H1 (cell line): ENCODE measurements around the gene SAMMSON. TPM values are rescaled to one million over a fixed set of nuclear protein-coding genes. Genes with fewer than 3 reads are reported as not detected.

Experiments used
- CTCF ChIA-PET: fragments of 300-600 bp; sonication (Branson Sonifier 250); formaldehyde crosslinking; loops from one replicate; lab custom pipeline; 2021; ENCODE audit not compliant: partially characterized antibody; lab: Charles Lee
- POLR2A ChIA-PET: fragments of 300-600 bp; sonication (Branson Sonifier 250); formaldehyde crosslinking; loops from one replicate; lab custom pipeline; 2021; ENCODE audit warnings: inconsistent platforms; ENCODE audit not compliant: partially characterized antibody; lab: Charles Lee
- DNase-seq, 2 experiments: peaks; one replicate each; pipeline versions ENCODE4 v3.0.0 to v3.0.0-alpha.2; 2010 to 2022; ENCODE audit warnings: low spot score in 2 of 2, low read depth in 1 of 2, mixed read lengths in 1 of 2
- FAIRE-seq: peaks from 2 replicates; lab custom pipeline; 2011; peaks lifted over from hg19 to GRCh38; lab: Jason Lieb, UNC
- H2AFZ ChIP-seq: 2 replicates; pipeline ENCODE4 v1.8.1; 2012; ENCODE audit warnings: low read length, inconsistent platforms
- H2AK5ac ChIP-seq: 2 replicates; pipeline ENCODE4 v1.6.1; 2013; ENCODE audit warnings: low read depth, low read length
- H2BK120ac ChIP-seq: replicated peaks from 2 replicates; pipeline ENCODE3; 2013; ENCODE audit warnings: low read depth, low read length, inconsistent platforms
- H2BK12ac ChIP-seq: 2 replicates; pipeline ENCODE4 v1.6.1; 2013; ENCODE audit warnings: low read depth, low read length
- H2BK15ac ChIP-seq: 2 replicates; pipeline ENCODE4 v1.6.1; 2013; ENCODE audit warnings: low read length
- H2BK20ac ChIP-seq: 2 replicates; pipeline ENCODE4 v1.6.1; 2013; ENCODE audit warnings: low read length
- H2BK5ac ChIP-seq: 2 replicates; pipeline ENCODE4 v1.6.1; 2013; ENCODE audit warnings: low read depth, low read length
- H3K14ac ChIP-seq: 2 replicates; pipeline ENCODE4 v1.6.1; 2013; ENCODE audit warnings: inconsistent platforms; ENCODE audit not compliant: insufficient read length
- H3K18ac ChIP-seq: 2 replicates; pipeline ENCODE4 v1.6.1; 2013; ENCODE audit warnings: low read length; ENCODE audit errors: extremely low read depth
- H3K23ac ChIP-seq: 2 replicates; pipeline ENCODE4 v1.6.1; 2013; ENCODE audit warnings: inconsistent platforms; ENCODE audit not compliant: insufficient read length
- H3K23me2 ChIP-seq: 2 replicates; pipeline ENCODE4 v1.6.1; 2013; ENCODE audit warnings: low read depth, low read length
- H3K27ac ChIP-seq: 2 replicates; pipeline ENCODE4 v1.6.1; 2011; ENCODE audit warnings: low read depth, low read length, inconsistent platforms
- H3K27me3 ChIP-seq, 4 experiments: replicated peaks in 1 of 4; 1 replicate in 1 of 4; 2 replicates in 3 of 4; pipeline versions ENCODE4 v1.6.1 to v1.8.1; 2011 to 2013; ENCODE audit warnings: low read length in 3 of 4, mild to moderate bottlenecking in 3 of 4, inconsistent platforms in 2 of 4, mixed read lengths in 2 of 4, moderate library complexity in 1 of 4; ENCODE audit not compliant: control insufficient read depth in 3 of 4, insufficient read depth in 3 of 4; ENCODE audit errors: extremely low read depth in 1 of 4
- H3K36me3 ChIP-seq, 4 experiments: 2 replicates each; pipeline versions ENCODE4 v1.6.1 to v1.8.1; 2011 to 2013; ENCODE audit warnings: mild to moderate bottlenecking in 4 of 4, low read length in 3 of 4, moderate library complexity in 2 of 4, control low read depth in 1 of 4, inconsistent platforms in 1 of 4; ENCODE audit not compliant: insufficient read depth in 4 of 4, control insufficient read depth in 2 of 4
- H3K4ac ChIP-seq: replicated peaks from 2 replicates; pipeline ENCODE3; 2013; ENCODE audit warnings: low read length, low read depth, mixed read lengths, inconsistent platforms; ENCODE audit not compliant: insufficient read length
- H3K4me1 ChIP-seq, 4 experiments: replicated peaks in 1 of 4; 1 replicate in 1 of 4; 2 replicates in 3 of 4; pipeline versions ENCODE4 v1.6.1 to v1.8.1; 2011 to 2013; ENCODE audit warnings: low read length in 3 of 4, inconsistent platforms in 2 of 4, mixed read lengths in 1 of 4; ENCODE audit not compliant: insufficient read depth in 4 of 4, control insufficient read depth in 3 of 4
- H3K4me2 ChIP-seq, 2 experiments: 2 replicates each; pipeline versions ENCODE4 v1.6.1 to v1.8.1; 2011 to 2013; ENCODE audit warnings: low read depth in 2 of 2, low read length in 2 of 2, control low read depth in 1 of 2, inconsistent platforms in 1 of 2, mild to moderate bottlenecking in 1 of 2; ENCODE audit not compliant: insufficient read depth in 1 of 2
- H3K4me3 ChIP-seq, 4 experiments: fragments of 200-600, 300-600 bp in 1 of 4; sonication (generic), shearing (Covaris generic), sonication (Bioruptor Twin) in 1 of 4; 2 replicates each; pipeline versions ENCODE4 v1.5.1 to v1.8.1; 2011 to 2016; ENCODE audit warnings: low read length in 4 of 4, low read depth in 3 of 4, control low read depth in 2 of 4, inconsistent platforms in 2 of 4, mild to moderate bottlenecking in 2 of 4, mixed read lengths in 1 of 4, moderate library complexity in 1 of 4; ENCODE audit not compliant: insufficient read depth in 2 of 4; ENCODE audit errors: extremely low read depth in 1 of 4
- H3K56ac ChIP-seq: replicated peaks from 2 replicates; pipeline ENCODE3; 2013; ENCODE audit warnings: low read depth, mild to moderate bottlenecking, mixed read lengths, low read length, inconsistent platforms; ENCODE audit not compliant: insufficient read length
- H3K79me1 ChIP-seq: 2 replicates; pipeline ENCODE4 v1.6.1; 2013; ENCODE audit warnings: low read depth, low read length, control low read depth
- H3K79me2 ChIP-seq, 2 experiments: 2 replicates each; pipeline versions ENCODE4 v1.6.1 to v1.8.1; 2012 to 2013; ENCODE audit warnings: low read length in 2 of 2, mild to moderate bottlenecking in 2 of 2, inconsistent platforms in 1 of 2; ENCODE audit not compliant: insufficient read depth in 2 of 2, control insufficient read depth in 1 of 2
- H3K9ac ChIP-seq, 4 experiments: replicated peaks in 1 of 4; 1 replicate in 1 of 4; 2 replicates in 3 of 4; pipeline versions ENCODE4 v1.6.1 to v1.8.1; 2011 to 2013; ENCODE audit warnings: low read depth in 3 of 4, low read length in 3 of 4, control low read depth in 2 of 4, mild to moderate bottlenecking in 2 of 4, moderate library complexity in 2 of 4, inconsistent platforms in 1 of 4; ENCODE audit errors: extremely low read depth in 1 of 4
- H3K9me3 ChIP-seq, 2 experiments: 2 replicates each; pipeline versions ENCODE4 v1.6.1 to v1.8.1; 2012 to 2013; ENCODE audit warnings: mild to moderate bottlenecking in 2 of 2, moderate library complexity in 2 of 2, control low read depth in 1 of 2, inconsistent platforms in 1 of 2, low read depth in 1 of 2, low read length in 1 of 2, mixed read lengths in 1 of 2; ENCODE audit not compliant: insufficient read depth in 2 of 2
- H4K20me1 ChIP-seq, 2 experiments: replicated peaks in 1 of 2; 2 replicates each; pipeline versions ENCODE3 to v1.8.1; 2011 to 2013; ENCODE audit warnings: inconsistent platforms in 2 of 2, low read length in 2 of 2, mild to moderate bottlenecking in 1 of 2; ENCODE audit not compliant: insufficient read depth in 2 of 2, control insufficient read depth in 1 of 2
- H4K5ac ChIP-seq: 2 replicates; pipeline ENCODE4 v1.6.1; 2013; ENCODE audit warnings: low read length, low read depth, mixed read lengths, inconsistent platforms; ENCODE audit not compliant: insufficient read length
- H4K8ac ChIP-seq: 2 replicates; pipeline ENCODE4 v1.8.0; 2013; ENCODE audit warnings: mild to moderate bottlenecking, moderate library complexity, low read length, inconsistent platforms; ENCODE audit not compliant: insufficient read depth; ENCODE audit errors: extremely low read depth
- H4K91ac ChIP-seq: replicated peaks from 2 replicates; pipeline ENCODE3; 2013; ENCODE audit warnings: low read length, mixed read lengths, inconsistent platforms; ENCODE audit not compliant: insufficient read length
- BACH1 ChIP-seq: IDR thresholded peaks from 2 replicates; pipeline ENCODE4 v1.6.1; 2012; ENCODE audit warnings: low read length, improper control_type of control experiment
- PHF8 ChIP-seq: fragments of 200-600 bp; sonication (generic); conservative IDR thresholded peaks from 2 replicates; pipeline ENCODE4 v1.7.1; 2012; ENCODE audit warnings: low read depth, mild to moderate bottlenecking, inconsistent platforms, low read length, moderate library complexity
- POU5F1 ChIP-seq: IDR thresholded peaks from 2 replicates; pipeline ENCODE4 v1.6.1; 2011; ENCODE audit warnings: low read depth, mild to moderate bottlenecking, low read length, moderate library complexity
- RAD21 ChIP-seq, 2 experiments: IDR thresholded peaks in 1 of 2; conservative IDR thresholded peaks in 1 of 2; 2 replicates each; pipeline ENCODE4 v1.6.1; 2011; ENCODE audit warnings: low read depth in 2 of 2, low read length in 2 of 2, improper control_type of control experiment in 1 of 2, inconsistent platforms in 1 of 2, mild to moderate bottlenecking in 1 of 2, moderate library complexity in 1 of 2
- RFX5 ChIP-seq: IDR thresholded peaks from 2 replicates; pipeline ENCODE4 v1.6.1; 2011; ENCODE audit warnings: low read depth, low read length, improper control_type of control experiment, borderline replicate concordance
- SP2 ChIP-seq: IDR thresholded peaks from 2 replicates; pipeline ENCODE4 v1.6.1; 2012; ENCODE audit warnings: mild to moderate bottlenecking, low read length, inconsistent platforms
- SUZ12 ChIP-seq: fragments of 200-600 bp; sonication (generic); IDR thresholded peaks from 2 replicates; pipeline ENCODE4 v1.6.1; 2012; ENCODE audit warnings: mild to moderate bottlenecking, inconsistent platforms, low read length, moderate library complexity, mixed read lengths
- TBP ChIP-seq: IDR thresholded peaks from 2 replicates; pipeline ENCODE4 v1.6.1; 2011; ENCODE audit warnings: low read depth, low read length, improper control_type of control experiment
- WGBS, 2 experiments: shearing (Covaris generic) in 1 of 2; methylation state at CpG; one replicate each; pipeline versions ENCODE4 v1.1.6 to v1.1.7; 2013 to 2015; ENCODE audit warnings: low lambda C conversion rate in 2 of 2, mixed read lengths in 2 of 2, inconsistent platforms in 1 of 2, low coverage in 1 of 2, missing lambda C conversion rate in 1 of 2; ENCODE audit not compliant: insufficient replicate concordance in 2 of 2, insufficient coverage in 1 of 2, insufficient read length in 1 of 2; ENCODE audit errors: extremely low coverage in 1 of 2, missing lambda C conversion rate in 1 of 2; 5-methylcytosine and 5-hydroxymethylcytosine counted together
- polyA plus RNA-seq, 7 experiments: library from polyadenylated mRNA; depleted of rRNA in 3 of 7; stranded (reverse) in 5 of 7; unstranded in 2 of 7; fragments of >200 nt in 5 of 7; fragments of 200-250 nt in 2 of 7; gene quantifications; 1 replicate in 5 of 7; 2 replicates in 1 of 7; 4 replicates in 1 of 7; pipeline versions ENCODE4 v1.2.1 to v1.2.3, GENCODE V29; 2011 to 2013; ENCODE audit warnings: missing spikeins in 2 of 7, mixed read lengths in 2 of 7
- total RNA-seq: library from RNA; stranded (reverse); fragmentation: NEBNext Ultra II Directional; extraction: Animal tissue kit (Norgen Biotek cat#: 25700); gene quantifications from 2 replicates; pipeline ENCODE4 v1.2.1, GENCODE V29; 2021

Gene SAMMSON
- total and polyA plus RNA-seq, 2 of the 8 experiments (the other 6 are each of a cell fraction or from before 2014, with no cell fraction given) = not detected

DNA sequence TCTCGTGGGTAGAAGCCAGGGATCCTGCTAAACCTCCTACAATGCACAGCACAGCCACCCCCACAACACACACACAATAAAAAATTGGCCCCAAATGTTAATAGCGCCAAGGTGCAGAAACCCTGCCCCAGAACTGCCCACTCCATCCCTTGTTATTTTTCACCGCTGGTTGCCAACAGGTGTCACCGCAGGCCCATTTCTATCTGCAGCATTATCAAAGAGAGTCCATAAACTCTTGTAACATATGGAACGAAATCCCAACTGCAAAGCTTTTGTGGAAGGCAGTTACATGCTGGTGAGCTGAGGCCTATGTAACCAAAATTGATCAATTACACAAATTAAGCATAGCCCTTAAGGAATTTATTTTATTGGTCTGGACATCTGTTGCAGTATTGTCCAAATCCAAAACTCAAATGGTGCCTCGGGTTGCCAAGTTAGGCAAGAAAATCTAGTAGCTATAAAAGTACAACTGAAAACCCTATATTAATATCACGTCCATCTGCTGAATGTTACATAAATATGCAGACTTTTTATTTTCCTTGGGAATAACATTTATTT is 66.2 kb downstream of the SAMMSON start:
- Histone ChIP-seq H2AFZ (no peak overlapping the region), H3K23ac (no peak overlapping the region), H3K27me3 (no peaks in the 10 kb centered on the region), H2BK12ac (no peak overlapping the region), H3K9ac (no peak overlapping the region), H3K14ac (no peak overlapping the region), H3K79me2 (no peaks in the 10 kb centered on the region), H3K56ac (no peak overlapping the region), H4K8ac (no peak overlapping the region), H3K4me2 (no peak overlapping the region), H3K4ac (no peak overlapping the region), H2BK15ac (no peak overlapping the region), H3K4me3 (no peak overlapping the region), H2BK120ac (no peak overlapping the region), H4K91ac (no peak overlapping the region), H3K27ac (no peak overlapping the region), H3K36me3 (no peaks in the 10 kb centered on the region), H3K18ac (no peak overlapping the region), H2AK5ac (no peak overlapping the region), H4K5ac (no peak overlapping the region), H3K23me2 (no peaks in the 10 kb centered on the region), H3K79me1 (no peaks in the 10 kb centered on the region), H4K20me1 (no peaks in the 10 kb centered on the region), H3K9me3 (no peaks in the 10 kb centered on the region), H3K4me1 (no peaks in the 10 kb centered on the region; a peak in 1 of 7 replicates), H2BK20ac (no peak overlapping the region), H2BK5ac (no peak overlapping the region)
- ChIA-PET CTCF (interaction anchor here (0.6 to 1.2 kb wide), 12 partner anchors 10 to 655 kb away, joined by 3 to 8 read pairs (median 3); no protein-coding TSS in a partner anchor), POLR2A (no interaction called here)
- DNase-seq (peak in 1 of 2 experiments; percentile 51), FAIRE-seq (no peak)
- 63% methylated on average over 7 of the region's 7 CpGs; no CpG with 5 or more reads in 1 of the 2 experiments for WGBS, 2 experiments
- TF ChIP-seq POU5F1 (no peak), RFX5 (no peak), SP2 (no peak), RAD21 (IDR thresholded peaks at IDR 0.05 in 1 of 2, conservative IDR thresholded peaks at IDR 0.05 in 1 of 2; ENCODE audit: low read depth in 2 of 2, low read length in 2 of 2) (peak; percentile 79 to 85), SUZ12 (no peak), TBP (no peak), BACH1 (no peak), PHF8 (no peak)
